Thyroid gland (tissue), 4 donors: ENCODE results near the gene SLC44A1.

Experiments used
- POLR2A ChIP-seq, 2 donors: fragments of 450-650 bp; IDR thresholded peaks; one replicate each; pipeline ENCODE4 v1.6.1; 2017; ENCODE audit warnings: antibody characterized with exemption in 2 of 2, mild to moderate bottlenecking in 2 of 2, moderate library complexity in 1 of 2
- TF ChIP-seq, protein P1 (sequence below), 6 experiments: fragments of 200-600 bp in 3 of 6; fragments of 450-650 bp in 3 of 6; sonication (generic) in 3 of 6; IDR thresholded peaks; one replicate each; pipeline ENCODE4 v1.5.1; 2016 to 2019; ENCODE audit warnings: antibody characterized with exemption in 6 of 6, mild to moderate bottlenecking in 2 of 6, inconsistent platforms in 1 of 6, moderate library complexity in 1 of 6

- TF ChIP-seq POLR2A (IDR thresholded peaks at IDR 0.05): no peak
- TF ChIP-seq, protein P1, sequence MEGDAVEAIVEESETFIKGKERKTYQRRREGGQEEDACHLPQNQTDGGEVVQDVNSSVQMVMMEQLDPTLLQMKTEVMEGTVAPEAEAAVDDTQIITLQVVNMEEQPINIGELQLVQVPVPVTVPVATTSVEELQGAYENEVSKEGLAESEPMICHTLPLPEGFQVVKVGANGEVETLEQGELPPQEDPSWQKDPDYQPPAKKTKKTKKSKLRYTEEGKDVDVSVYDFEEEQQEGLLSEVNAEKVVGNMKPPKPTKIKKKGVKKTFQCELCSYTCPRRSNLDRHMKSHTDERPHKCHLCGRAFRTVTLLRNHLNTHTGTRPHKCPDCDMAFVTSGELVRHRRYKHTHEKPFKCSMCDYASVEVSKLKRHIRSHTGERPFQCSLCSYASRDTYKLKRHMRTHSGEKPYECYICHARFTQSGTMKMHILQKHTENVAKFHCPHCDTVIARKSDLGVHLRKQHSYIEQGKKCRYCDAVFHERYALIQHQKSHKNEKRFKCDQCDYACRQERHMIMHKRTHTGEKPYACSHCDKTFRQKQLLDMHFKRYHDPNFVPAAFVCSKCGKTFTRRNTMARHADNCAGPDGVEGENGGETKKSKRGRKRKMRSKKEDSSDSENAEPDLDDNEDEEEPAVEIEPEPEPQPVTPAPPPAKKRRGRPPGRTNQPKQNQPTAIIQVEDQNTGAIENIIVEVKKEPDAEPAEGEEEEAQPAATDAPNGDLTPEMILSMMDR (IDR thresholded peaks at IDR 0.05): no peak
Measured at GRCh38 chr9:105295201-105295550, 50.7 kb downstream of the SLC44A1 start.
